ENCODE results near the gene STX8.
"Not testable (repeated sequence)": the region's sequence is repeated elsewhere in the genome, so short reads cannot be mapped to it uniquely, and the experiment has no call there.

DNA sequence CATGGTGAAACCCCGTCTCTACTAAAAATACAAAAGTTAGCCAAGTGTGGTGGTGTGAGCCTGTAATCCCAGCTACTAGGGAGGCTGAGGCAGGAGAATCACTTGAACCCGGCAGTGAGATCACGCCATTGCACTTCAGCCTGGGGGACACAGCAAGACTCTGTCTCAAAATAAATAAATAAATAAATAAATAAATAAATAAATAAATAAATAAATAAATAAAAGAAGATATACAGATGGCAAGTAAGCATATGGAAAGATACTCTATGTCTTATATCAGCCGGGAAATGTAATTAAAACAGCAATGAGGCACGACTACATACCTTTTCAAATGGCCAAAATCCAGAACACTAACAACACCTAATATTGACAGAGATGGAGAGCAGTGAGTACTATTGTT is 29.0 kb upstream of the STX8 start:
- TF ChIP-seq, protein P1, sequence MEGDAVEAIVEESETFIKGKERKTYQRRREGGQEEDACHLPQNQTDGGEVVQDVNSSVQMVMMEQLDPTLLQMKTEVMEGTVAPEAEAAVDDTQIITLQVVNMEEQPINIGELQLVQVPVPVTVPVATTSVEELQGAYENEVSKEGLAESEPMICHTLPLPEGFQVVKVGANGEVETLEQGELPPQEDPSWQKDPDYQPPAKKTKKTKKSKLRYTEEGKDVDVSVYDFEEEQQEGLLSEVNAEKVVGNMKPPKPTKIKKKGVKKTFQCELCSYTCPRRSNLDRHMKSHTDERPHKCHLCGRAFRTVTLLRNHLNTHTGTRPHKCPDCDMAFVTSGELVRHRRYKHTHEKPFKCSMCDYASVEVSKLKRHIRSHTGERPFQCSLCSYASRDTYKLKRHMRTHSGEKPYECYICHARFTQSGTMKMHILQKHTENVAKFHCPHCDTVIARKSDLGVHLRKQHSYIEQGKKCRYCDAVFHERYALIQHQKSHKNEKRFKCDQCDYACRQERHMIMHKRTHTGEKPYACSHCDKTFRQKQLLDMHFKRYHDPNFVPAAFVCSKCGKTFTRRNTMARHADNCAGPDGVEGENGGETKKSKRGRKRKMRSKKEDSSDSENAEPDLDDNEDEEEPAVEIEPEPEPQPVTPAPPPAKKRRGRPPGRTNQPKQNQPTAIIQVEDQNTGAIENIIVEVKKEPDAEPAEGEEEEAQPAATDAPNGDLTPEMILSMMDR (IDR thresholded peaks at IDR 0.05) = not testable (repeated sequence)
- TF ChIP-seq POLR2A (IDR thresholded peaks at IDR 0.05) = not testable (repeated sequence)

Measured in vagina (tissue), 2 donors.